ENCODE data around the gene CYTH1.

DNA sequence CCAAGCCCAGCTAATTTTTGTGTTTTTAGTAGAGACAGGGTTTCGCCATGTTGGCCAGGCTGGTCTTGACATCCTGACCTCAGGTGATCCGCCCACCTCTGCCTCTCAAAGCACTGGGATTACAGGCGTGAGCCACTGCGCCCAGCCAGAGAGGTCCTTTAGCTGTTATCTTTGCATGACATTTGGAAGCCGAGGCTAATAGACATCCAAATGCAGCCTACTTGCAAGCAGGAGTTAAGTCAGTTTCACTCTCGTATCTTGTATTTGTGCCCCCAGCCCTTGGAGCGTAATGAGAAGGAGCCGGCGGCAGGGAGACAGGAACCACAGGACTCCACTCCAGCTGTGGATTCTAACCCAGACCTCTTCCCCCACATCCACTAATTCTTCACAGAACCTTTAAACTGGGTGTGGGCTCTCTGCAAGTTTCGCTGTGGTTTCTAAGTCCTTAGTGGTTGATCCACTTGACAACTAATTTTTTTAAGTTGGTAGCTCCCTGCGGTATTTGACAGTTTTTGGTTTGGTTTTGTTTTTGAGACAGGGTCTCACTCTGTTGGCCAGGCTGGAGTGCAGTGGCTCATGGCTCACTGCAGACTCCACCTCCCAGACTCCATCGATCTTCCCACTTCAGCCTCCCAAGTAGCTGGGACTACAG lies 3.1 kb upstream of the CYTH1 start:
- TF ChIP-seq, protein P1, sequence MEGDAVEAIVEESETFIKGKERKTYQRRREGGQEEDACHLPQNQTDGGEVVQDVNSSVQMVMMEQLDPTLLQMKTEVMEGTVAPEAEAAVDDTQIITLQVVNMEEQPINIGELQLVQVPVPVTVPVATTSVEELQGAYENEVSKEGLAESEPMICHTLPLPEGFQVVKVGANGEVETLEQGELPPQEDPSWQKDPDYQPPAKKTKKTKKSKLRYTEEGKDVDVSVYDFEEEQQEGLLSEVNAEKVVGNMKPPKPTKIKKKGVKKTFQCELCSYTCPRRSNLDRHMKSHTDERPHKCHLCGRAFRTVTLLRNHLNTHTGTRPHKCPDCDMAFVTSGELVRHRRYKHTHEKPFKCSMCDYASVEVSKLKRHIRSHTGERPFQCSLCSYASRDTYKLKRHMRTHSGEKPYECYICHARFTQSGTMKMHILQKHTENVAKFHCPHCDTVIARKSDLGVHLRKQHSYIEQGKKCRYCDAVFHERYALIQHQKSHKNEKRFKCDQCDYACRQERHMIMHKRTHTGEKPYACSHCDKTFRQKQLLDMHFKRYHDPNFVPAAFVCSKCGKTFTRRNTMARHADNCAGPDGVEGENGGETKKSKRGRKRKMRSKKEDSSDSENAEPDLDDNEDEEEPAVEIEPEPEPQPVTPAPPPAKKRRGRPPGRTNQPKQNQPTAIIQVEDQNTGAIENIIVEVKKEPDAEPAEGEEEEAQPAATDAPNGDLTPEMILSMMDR (conservative IDR thresholded peaks at IDR 0.05 in 1 of 2, IDR thresholded peaks at IDR 0.05 in 1 of 2; ENCODE audit: extremely low read depth in 1 of 2, insufficient read depth in 1 of 2, low read depth in 1 of 2, low read length in 2 of 2), result no peak
- no peak for TF ChIP-seq EZH2 (IDR thresholded peaks at IDR 0.05; ENCODE audit: borderline replicate concordance, low read length)
